Stimulated activated CD8-positive, alpha-beta memory T cell treated with anti-CD3 and anti-CD28 coated beads, Interleukin-15, amount 100 ng/mL, for 48 hours (primary cell): ENCODE measurements around the gene DIPK2A.

ENCODE experiments used
- DNase-seq, 2 donors: peaks; one replicate each; pipeline ENCODE4 v3.0.0-alpha.2; 2020; ENCODE audit warnings: low read depth in 2 of 2

Gene DIPK2A

DNA sequence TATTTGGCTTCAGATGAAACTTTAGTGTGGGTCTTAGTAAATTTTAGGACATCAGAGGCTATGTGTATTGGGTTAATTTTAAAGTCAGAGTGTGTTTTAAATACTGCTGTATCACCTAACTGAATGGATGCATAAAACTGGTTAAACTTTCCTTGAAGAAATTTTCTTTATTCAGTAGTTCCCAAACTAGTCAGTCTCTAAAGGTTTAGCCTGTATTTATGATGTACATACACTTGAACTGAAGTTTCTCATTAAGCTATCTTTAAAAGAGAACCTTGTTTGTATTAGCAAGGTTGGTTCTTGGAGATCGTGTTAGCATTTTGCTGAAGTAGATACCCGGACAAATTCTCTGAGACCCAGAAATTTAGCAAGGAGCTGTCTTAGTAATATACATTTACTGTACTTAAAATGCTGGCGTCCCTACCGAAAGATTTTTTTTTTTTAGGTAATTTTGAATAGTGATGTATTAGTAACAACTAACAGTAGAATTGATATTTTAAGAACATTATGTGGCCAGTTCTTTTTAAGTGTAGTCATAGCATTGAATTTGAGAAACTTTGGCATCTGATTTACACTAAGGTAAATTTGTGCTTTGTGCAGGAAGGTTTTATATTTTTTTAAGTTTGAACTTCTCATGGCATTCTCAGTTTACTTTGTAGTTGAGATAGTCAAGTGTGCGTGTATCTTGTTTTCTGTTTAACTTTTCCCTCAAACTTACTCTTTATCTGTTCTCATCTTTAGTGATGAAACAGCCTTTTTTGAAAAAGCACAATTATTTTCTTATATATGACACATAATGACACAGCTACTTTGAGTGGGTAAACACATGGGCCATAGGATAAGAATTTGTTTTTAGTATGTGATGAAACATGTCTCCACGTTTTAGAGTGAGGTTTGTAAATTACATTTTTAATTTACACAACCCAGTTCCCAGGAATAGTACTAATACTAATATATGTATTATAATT is 2.9 kb downstream of the DIPK2A start:
- DNase-seq = no peak

DNA sequence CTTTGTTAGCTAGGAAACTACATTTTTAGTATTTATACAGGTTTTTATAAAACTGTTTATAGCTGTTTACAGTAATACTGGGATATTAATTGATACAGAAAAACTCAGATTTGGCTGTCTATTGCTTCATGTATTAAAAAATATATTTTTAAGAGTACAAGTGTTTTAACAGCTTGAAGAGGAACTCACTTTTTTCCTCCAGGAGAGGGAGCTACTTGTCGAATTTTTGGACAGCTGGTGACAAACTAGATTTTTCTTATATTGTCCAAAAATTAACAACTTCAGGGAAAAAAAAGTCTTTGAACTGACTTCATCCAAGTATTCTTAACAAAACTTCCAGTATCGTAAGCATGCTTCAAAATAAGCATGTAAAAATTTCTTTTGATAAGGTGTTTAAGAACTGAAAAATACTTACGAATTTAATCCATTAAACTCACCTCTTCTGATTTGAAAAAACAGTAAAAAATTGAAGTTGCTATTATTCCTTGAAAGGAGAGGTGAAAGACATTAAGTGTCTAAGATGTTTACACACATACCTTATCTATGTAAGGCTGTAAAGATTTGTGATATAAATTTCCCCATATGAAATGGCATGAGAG is 4.0 kb downstream of the DIPK2A start:
- DNase-seq = no peak

DNA sequence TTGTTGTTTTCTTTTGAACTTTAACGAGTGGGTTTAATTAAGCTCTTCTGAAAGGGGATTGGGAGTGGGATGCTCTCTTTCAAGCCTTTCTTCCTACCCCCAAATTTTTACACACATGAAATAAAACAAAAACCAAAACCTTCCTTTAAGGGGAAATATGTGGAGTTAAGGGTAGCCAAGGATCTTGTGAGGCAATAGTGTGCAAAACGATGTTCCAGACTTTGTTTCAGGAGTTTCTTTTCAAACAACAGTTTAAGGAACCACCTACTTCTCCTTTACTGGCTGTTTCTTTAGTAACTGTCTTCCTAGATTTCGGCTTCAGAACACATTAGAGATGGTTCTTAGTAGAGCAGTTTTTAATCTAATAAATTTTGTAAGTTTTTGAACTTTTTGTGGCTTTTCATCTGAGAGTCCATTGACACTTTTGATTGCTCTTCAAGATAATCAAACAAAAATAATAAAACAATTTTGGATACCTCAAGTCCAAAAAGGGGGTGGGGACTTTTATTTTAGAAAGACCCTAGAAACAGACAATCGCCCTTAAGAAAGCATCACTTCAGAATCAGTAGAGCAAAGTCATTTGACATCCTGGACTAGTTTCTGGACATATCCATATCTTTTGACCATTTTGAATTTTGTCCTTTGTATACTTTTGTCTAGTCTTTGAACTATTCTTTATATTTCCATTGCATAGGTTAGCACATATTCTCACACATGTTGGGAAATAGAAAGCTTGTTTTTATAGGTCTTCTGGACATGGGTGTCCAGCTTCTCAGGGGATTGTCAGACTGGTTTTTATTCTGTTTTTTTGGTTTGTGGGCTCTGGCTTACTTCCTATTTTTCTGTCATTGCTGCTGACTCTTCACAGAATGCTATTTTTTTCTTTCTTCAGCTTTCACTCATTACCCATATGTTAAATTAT is 6.0 kb downstream of the DIPK2A start:
- no peak for DNase-seq

DNA sequence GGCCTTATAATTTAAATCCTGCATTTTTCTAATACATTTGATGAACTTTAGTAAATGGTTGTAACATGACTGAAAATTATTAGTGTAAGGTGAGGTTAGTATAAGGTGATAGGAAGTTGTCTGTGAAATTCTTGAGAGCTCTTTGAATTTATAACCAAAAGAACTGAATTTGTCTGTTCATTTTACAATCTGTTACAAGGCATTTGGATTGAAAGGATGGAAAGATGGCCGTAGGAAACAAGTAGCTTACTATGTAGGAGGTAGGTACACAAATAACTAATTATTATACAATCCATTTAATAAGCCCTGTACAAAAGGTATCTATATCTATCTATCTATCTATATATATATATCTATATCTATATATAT is 6.6 kb downstream of the DIPK2A start:
- DNase-seq = no peak

DNA sequence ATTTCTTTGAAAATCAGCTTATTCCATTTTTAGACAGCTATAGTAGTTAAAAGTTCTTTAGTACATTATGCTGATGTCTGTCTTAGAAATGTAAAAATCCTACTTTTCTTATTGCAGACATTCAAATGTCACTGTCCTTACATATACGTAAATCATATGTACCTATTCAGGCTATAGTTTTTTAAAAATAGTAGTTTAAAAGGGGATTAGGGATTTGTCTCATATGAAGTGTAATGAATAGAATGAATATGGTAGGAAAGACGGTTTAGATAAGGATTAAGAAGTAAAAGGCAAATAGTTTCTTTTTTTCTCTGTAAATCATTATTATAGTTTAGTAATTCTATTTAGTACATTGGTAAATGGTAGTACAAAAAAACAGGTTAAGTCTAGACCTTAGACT is 7.4 kb downstream of the DIPK2A start:
- DNase-seq = no peak

DNA sequence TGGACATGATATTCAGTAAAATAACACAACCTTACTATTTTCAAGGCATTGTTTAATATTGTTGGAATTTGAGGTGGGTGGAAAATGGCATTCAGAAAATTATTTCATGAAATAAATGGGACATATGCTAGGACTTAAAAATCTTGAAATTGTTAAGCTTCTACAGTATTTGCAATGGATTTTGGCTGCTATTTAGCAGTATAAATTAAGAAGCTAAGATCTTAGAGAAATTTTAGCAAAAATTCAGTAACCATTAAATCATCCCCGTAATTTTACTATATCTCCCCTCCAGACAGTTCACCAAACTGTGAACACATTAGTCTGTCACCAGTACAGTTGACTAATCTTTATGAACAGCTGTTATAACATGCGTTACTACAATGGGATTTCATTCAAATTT is 8.2 kb downstream of the DIPK2A start:
- no peak for DNase-seq

DNA sequence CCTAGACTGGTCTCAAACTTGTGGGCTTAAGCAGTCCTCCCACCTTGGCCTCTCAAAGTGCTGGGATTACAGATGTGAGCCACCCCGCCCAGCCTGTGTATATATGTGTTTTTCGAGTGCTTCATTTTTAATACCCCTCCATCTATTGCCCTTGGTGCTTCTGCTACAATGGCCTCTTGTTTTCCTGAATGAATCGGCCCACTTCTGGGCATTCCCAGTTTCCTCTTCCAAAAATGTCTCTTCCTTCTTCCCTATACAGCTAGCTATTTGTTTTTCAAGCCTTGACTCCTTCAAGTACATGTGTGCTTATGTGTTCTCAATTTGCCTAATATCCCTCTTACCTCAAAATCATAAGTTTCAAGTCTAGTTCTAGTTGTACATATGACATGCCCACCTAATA is 16.7 kb downstream of the DIPK2A start:
- DNase-seq = no peak

DNA sequence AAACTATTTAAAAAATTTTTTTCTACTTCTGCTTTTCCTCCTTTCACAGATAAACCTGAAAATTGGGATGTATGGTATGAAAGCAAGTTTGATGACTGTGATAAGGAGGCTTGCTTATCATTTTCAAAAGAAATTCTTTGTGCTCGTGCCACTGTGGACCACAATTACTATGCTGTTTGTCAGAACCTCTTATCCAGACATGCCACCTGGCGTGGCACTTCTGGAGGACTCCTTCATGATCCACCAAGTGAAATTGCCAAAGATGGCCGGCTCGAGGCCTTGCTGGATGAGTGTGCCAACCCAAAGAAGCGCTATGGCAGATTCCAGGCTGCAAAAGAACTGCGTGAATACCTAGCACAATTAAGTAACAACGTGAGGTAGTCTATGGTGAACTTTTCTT is 17.8 kb downstream of the DIPK2A start:
- no peak for DNase-seq

DNA sequence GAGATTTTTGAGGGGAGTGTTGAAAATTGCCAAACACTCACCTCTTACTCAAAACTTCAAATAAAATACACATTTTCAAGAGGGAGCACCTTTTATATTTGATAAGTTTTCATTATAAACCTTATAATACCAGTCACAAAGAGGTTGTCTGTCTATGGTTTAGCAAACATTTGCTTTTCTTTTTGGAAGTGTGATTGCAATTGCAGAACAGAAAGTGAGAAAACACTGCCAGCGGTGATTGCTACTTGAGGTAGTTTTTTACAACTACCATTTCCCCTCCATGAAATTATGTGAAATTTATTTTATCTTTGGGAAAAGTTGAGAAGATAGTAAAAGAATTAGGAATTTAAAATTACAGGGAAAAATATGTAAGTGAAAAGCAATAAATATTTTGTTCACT is 20.1 kb downstream of the DIPK2A start:
- no peak for DNase-seq

DNA sequence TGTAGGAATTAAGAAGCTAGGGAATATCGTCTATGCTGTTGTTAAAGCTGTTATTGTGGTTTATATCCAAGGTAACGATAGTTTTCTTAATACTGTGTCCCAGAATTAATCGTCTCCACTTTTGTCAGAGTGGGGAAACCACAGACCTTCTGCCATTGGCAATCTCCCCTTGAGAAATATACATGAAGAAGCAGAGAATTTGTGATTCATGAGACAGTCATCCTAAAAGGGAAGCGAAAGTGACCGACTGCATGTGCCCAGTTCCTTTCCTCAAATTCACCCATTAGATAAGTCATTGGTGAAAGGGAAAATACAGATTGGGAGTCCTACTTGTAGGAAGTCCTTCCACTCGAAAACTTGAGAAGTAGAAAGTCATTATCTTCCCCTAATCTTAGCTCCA is 26.6 kb downstream of the DIPK2A start:
- DNase-seq = no peak

DNA sequence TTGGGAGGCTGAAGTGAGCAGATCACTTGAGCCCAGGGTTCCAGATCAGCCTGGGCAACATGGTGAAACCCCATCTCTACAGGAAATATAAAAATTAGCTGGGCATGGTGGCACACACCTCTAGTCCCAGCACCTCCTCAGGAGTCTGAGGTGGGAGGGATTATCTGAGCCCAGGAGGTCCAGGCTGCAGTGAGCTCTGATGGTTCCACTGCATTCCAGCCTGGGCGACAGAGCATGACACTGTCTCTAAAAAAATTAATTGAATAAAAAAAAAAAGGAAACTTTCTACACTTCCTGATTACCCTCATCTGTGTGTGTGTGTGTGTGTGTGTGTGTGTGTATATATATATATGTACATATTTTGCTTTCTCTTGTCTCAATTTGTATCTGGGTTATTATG is 31.4 kb downstream of the DIPK2A start:
- no peak for DNase-seq

DNA sequence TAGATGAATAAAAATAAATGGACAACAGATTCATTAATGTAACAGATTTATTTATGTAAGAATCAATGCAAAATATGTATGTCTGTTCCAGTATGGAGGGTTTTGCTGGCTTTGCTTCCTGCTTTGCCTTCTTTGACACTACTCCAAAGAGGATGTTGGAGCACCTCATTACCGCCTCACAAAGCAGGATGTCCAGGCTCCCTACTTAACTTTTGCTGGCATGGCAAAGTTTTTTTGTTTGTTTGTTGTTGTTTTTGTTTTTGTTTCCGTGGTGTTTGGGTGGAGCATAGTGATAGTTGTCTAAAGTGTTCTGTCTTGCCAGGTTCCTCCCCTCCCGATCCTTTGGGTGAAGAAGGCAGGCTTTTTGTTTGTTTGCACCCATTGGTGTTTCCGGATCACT is 38.7 kb downstream of the DIPK2A start:
- DNase-seq = no peak

DNA sequence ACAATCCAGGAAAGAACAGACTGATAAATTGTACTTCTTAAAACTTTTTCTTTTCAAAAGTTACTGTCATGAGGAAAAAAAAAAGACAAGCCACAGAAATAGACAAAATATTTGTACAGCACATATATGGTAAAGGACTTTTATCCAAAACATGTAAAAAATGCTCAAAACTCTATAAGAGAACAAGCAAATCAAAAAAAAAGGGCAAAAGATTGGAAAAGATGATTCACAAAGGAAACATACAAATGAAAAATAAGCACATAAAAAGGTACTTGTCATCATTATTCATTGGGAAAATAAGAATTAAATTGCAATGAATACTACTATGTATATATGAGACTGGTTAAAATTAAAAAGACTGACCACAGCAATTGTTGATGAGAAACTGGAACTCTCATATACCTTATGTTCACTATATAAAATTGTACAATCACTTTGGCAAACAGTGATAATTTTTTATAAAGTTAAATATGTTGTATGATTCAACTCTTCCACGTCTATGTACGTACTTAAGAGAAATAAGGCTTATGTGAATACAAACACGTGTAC is 39.7 kb downstream of the DIPK2A start:
- no peak for DNase-seq

DNA sequence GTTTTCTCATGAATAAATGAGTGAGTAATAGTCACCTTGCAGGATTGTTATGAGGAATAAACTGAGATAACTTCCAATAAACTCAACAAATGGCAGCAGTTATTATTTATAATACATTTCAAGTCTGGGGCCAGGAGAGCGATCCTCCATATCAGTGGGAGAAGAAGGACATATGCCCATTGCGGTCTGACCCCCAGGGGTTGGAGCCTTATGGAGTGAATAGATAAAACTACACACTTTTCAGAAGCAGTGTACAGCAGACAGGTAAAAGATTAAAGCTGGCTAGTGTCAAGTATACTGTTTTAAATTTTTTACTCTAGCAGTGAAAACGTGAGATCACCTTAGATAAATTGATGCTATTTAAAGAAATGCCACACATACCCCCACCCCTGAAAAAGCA is 43.5 kb downstream of the DIPK2A start:
- no peak for DNase-seq

DNA sequence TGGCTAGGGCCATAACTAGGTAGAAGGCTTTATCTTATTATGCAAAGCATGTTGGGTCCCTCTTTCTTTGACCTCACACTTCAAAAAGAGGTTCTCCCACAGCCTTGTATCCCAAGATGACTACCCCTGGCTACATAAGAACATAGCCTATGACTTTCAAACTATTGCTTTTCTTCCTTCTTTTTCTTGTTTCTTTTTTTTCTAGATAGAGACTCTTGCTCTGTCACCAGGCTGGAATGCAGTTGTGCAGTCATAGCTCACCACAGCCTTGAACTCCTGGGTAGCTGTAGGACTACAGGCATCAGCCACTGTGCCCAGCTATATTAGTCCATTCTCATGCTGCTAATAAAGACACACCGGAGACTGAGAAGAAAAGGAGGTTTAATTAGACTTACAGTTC is 47.2 kb downstream of the DIPK2A start:
- no peak for DNase-seq
